ENCODE results near the gene OR1N2. TPM values are rescaled to one million over a fixed set of nuclear protein-coding genes. Genes with fewer than 3 reads are reported as not detected.

The OR1N2 gene, protein sequence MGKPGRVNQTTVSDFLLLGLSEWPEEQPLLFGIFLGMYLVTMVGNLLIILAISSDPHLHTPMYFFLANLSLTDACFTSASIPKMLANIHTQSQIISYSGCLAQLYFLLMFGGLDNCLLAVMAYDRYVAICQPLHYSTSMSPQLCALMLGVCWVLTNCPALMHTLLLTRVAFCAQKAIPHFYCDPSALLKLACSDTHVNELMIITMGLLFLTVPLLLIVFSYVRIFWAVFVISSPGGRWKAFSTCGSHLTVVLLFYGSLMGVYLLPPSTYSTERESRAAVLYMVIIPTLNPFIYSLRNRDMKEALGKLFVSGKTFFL
- not detected for polyA plus RNA-seq (2013, experiment 1 of 2)
- not detected for polyA plus RNA-seq (2013, experiment 2 of 2)

GRCh38 chr9:122552812-122553211 is at the start of gene OR1N2:
OR1N2 (plus strand) TSS chr9:122553112; CDS start chr9:122553212, 100 bp downstream.
- Histone ChIP-seq H3K9ac (ENCODE audit: low read depth, low read length, poor library complexity) (peak within 1 kb of the TSS; percentile 38), H2BK5ac (ENCODE audit: low read length) (no peak within 1 kb of the TSS), H3K9me3 (replicated peaks in 1 of 2; ENCODE audit: control insufficient read depth in 2 of 2, insufficient read depth in 1 of 2, low read depth in 1 of 2, low read length in 2 of 2) (peaks cover 0 to 16% of the 10 kb centered on the region in 2 donors), H3K27me3 (ENCODE audit: control insufficient read depth in 3 of 3, insufficient read depth in 3 of 3, low read depth in 1 of 3, low read length in 3 of 3) (peaks cover 0 to 26% (median 0%) of the 10 kb centered on the region in 3 experiments), H3K27ac (replicated peaks; ENCODE audit: low read length) (no peak within 1 kb of the TSS), H4K91ac (ENCODE audit: low read depth, low read length, poor library complexity) (no peak within 1 kb of the TSS), H3K4me3 (ENCODE audit: low read length in 2 of 2) (peak within 1 kb of the TSS in 1 of 2 donors; percentile 35), H2AK5ac (ENCODE audit: low read depth, low read length) (no peak within 1 kb of the TSS), H3K18ac (ENCODE audit: low read length) (no peak within 1 kb of the TSS), H4K8ac (ENCODE audit: low read depth, low read length) (no peak within 1 kb of the TSS), H3K4me2 (ENCODE audit: insufficient read depth, low read length, poor library complexity, severe bottlenecking) (no peak within 1 kb of the TSS), H3K14ac (ENCODE audit: low read length) (no peak within 1 kb of the TSS), H3K36me3 (replicated peaks in 1 of 2; ENCODE audit: control insufficient read depth in 2 of 2, insufficient read depth in 2 of 2, low read length in 2 of 2) (no peaks in the 10 kb centered on the region), H3K4me1 (ENCODE audit: control insufficient read depth in 2 of 2, insufficient read depth in 1 of 2, low read depth in 1 of 2, low read length in 2 of 2) (no peaks in the 10 kb centered on the region), H2BK15ac (ENCODE audit: low read length) (no peak within 1 kb of the TSS), H3K79me1 (ENCODE audit: low read depth, low read length) (no peaks in the 10 kb centered on the region), H3K4ac (ENCODE audit: low read length) (no peak within 1 kb of the TSS), H2AFZ (ENCODE audit: low read length) (no peak within 1 kb of the TSS), H2BK12ac (ENCODE audit: low read length) (no peak within 1 kb of the TSS), H2BK120ac (ENCODE audit: low read depth, low read length) (no peak within 1 kb of the TSS), H3K23ac (ENCODE audit: low read depth, low read length, poor library complexity) (no peak within 1 kb of the TSS)
- WGBS, 2 donors (ENCODE audit: extremely low coverage in 2 of 2, insufficient read length in 2 of 2, insufficient replicate concordance in 1 of 2), result no CpG with 5 or more reads among the region's 2 CpGs
- no peak for DNase-seq (ENCODE audit: low spot score)

DNA sequence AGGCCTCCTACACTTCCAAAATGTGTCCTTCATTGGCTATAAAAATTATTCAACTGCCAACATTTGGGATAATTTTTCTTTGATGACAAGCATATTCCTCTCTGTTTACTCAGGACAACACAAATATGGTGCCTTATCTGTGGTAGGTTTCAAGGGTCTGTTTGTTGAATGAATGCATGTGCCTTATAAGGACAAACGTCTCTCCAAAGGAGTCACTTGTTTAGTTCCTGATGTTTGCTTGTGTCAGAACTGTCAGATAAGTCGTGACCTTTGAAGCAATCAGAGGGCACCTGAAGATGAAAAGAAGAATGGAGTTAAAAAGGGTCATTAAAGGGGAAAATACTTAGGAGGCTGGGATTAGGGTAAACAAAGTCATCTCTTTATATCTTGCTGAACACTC is 45.9 kb upstream of the OR1N2 start:
- no peak overlapping the region for H3K14ac ChIP-seq (ENCODE audit: low read length)
- no peak overlapping the region for H3K4ac ChIP-seq (ENCODE audit: low read length)
- DNase-seq (ENCODE audit: low spot score), result no peak
- peaks cover 0 to 16% of the 10 kb centered on the region in 2 donors for H3K9me3 ChIP-seq (replicated peaks in 1 of 2; ENCODE audit: control insufficient read depth in 2 of 2, insufficient read depth in 1 of 2, low read depth in 1 of 2, low read length in 2 of 2)
- H2AK5ac ChIP-seq (ENCODE audit: low read depth, low read length), result no peak overlapping the region
- no peak overlapping the region for H4K8ac ChIP-seq (ENCODE audit: low read depth, low read length)
- no peak overlapping the region for H3K4me2 ChIP-seq (ENCODE audit: insufficient read depth, low read length, poor library complexity, severe bottlenecking)
- H2BK15ac ChIP-seq (ENCODE audit: low read length), result no peak overlapping the region
- H2BK120ac ChIP-seq (ENCODE audit: low read depth, low read length), result no peak overlapping the region
- no peak overlapping the region for H2AFZ ChIP-seq (ENCODE audit: low read length)
- H2BK5ac ChIP-seq (ENCODE audit: low read length), result no peak overlapping the region
- H3K9ac ChIP-seq (ENCODE audit: low read depth, low read length, poor library complexity), result no peak overlapping the region
- no peak overlapping the region for H3K23ac ChIP-seq (ENCODE audit: low read depth, low read length, poor library complexity)
- H3K36me3 ChIP-seq (replicated peaks in 1 of 2; ENCODE audit: control insufficient read depth in 2 of 2, insufficient read depth in 2 of 2, low read length in 2 of 2), result no peaks in the 10 kb centered on the region
- no peaks in the 10 kb centered on the region for H3K4me1 ChIP-seq (ENCODE audit: control insufficient read depth in 2 of 2, insufficient read depth in 1 of 2, low read depth in 1 of 2, low read length in 2 of 2)
- H3K79me1 ChIP-seq (ENCODE audit: low read depth, low read length), result no peaks in the 10 kb centered on the region
- no CpG with 5 or more reads among the region's 2 CpGs for WGBS, 2 donors (ENCODE audit: extremely low coverage in 2 of 2, insufficient read length in 2 of 2, insufficient replicate concordance in 1 of 2)
- no peak overlapping the region for H3K27ac ChIP-seq (replicated peaks; ENCODE audit: low read length)
- peaks cover 0 to 10% (median 0%) of the 10 kb centered on the region in 3 experiments for H3K27me3 ChIP-seq (ENCODE audit: control insufficient read depth in 3 of 3, insufficient read depth in 3 of 3, low read depth in 1 of 3, low read length in 3 of 3)
- no peak overlapping the region for H2BK12ac ChIP-seq (ENCODE audit: low read length)
- H3K18ac ChIP-seq (ENCODE audit: low read length), result no peak overlapping the region
- H3K4me3 ChIP-seq (ENCODE audit: low read length in 2 of 2), result no peak overlapping the region
- no peak overlapping the region for H4K91ac ChIP-seq (ENCODE audit: low read depth, low read length, poor library complexity)

DNA sequence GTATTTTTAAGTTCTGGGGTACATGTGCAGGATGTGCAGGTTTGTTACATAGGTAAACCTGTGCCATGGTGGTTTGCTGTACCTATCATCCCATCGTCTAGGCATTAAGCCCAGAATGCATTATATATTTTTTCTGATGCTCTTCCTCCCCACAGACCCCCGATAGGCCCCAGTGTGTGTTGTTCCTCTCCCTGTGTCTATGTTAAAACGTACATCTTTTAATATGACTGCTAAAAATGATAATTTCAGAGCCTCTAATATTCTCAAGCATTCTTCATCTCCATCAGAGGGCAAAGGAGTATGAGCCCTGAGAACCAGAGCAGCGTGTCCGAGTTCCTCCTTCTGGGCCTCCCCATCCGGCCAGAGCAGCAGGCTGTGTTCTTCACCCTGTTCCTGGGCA is 42.4 kb upstream of the OR1N2 start, which contains the start of gene OR1J2:
Gene OR1J2, plus strand, starts transcription at position 301 of the 400 bp plus-strand sequence. Its CDS starts 0 bp downstream, at position 301.
- Histone ChIP-seq H3K27ac (replicated peaks; ENCODE audit: low read length) (no peak within 1 kb of the TSS), H3K4me3 (ENCODE audit: low read length in 2 of 2) (peak within 1 kb of the TSS in 1 of 2 donors; percentile 40), H3K27me3 (ENCODE audit: control insufficient read depth in 3 of 3, insufficient read depth in 3 of 3, low read depth in 1 of 3, low read length in 3 of 3) (peaks cover 0 to 12% (median 0%) of the 10 kb centered on the region in 3 experiments), H3K14ac (ENCODE audit: low read length) (no peak within 1 kb of the TSS), H4K91ac (ENCODE audit: low read depth, low read length, poor library complexity) (no peak within 1 kb of the TSS), H4K8ac (ENCODE audit: low read depth, low read length) (no peak within 1 kb of the TSS), H3K4ac (ENCODE audit: low read length) (no peak within 1 kb of the TSS), H3K4me1 (ENCODE audit: control insufficient read depth in 2 of 2, insufficient read depth in 1 of 2, low read depth in 1 of 2, low read length in 2 of 2) (no peaks in the 10 kb centered on the region), H3K79me1 (ENCODE audit: low read depth, low read length) (no peaks in the 10 kb centered on the region), H3K9ac (ENCODE audit: low read depth, low read length, poor library complexity) (no peak within 1 kb of the TSS), H2AK5ac (ENCODE audit: low read depth, low read length) (no peak within 1 kb of the TSS), H2BK15ac (ENCODE audit: low read length) (no peak within 1 kb of the TSS), H3K18ac (ENCODE audit: low read length) (no peak within 1 kb of the TSS), H3K4me2 (ENCODE audit: insufficient read depth, low read length, poor library complexity, severe bottlenecking) (no peak within 1 kb of the TSS), H2BK5ac (ENCODE audit: low read length) (no peak within 1 kb of the TSS), H3K36me3 (replicated peaks in 1 of 2; ENCODE audit: control insufficient read depth in 2 of 2, insufficient read depth in 2 of 2, low read length in 2 of 2) (no peaks in the 10 kb centered on the region), H2BK12ac (ENCODE audit: low read length) (no peak within 1 kb of the TSS), H3K23ac (ENCODE audit: low read depth, low read length, poor library complexity) (no peak within 1 kb of the TSS), H2AFZ (ENCODE audit: low read length) (no peak within 1 kb of the TSS), H2BK120ac (ENCODE audit: low read depth, low read length) (no peak within 1 kb of the TSS), H3K9me3 (replicated peaks in 1 of 2; ENCODE audit: control insufficient read depth in 2 of 2, insufficient read depth in 1 of 2, low read depth in 1 of 2, low read length in 2 of 2) (peaks cover 0 to 14% of the 10 kb centered on the region in 2 donors)
- WGBS, 2 donors (ENCODE audit: extremely low coverage in 2 of 2, insufficient read length in 2 of 2, insufficient replicate concordance in 1 of 2), result no CpG with 5 or more reads among the region's 6 CpGs
- DNase-seq (ENCODE audit: low spot score), result no peak

- Histone ChIP-seq H2BK120ac (ENCODE audit: low read depth, low read length) (no peak overlapping the region), H3K18ac (ENCODE audit: low read length) (no peak overlapping the region), H2BK12ac (ENCODE audit: low read length) (no peak overlapping the region), H3K4me3 (ENCODE audit: low read length in 2 of 2) (no peak overlapping the region), H3K4ac (ENCODE audit: low read length) (no peak overlapping the region), H2AFZ (ENCODE audit: low read length) (no peak overlapping the region), H3K4me2 (ENCODE audit: insufficient read depth, low read length, poor library complexity, severe bottlenecking) (no peak overlapping the region), H3K9ac (ENCODE audit: low read depth, low read length, poor library complexity) (no peak overlapping the region), H4K8ac (ENCODE audit: low read depth, low read length) (no peak overlapping the region), H4K91ac (ENCODE audit: low read depth, low read length, poor library complexity) (no peak overlapping the region), H3K14ac (ENCODE audit: low read length) (no peak overlapping the region), H3K36me3 (replicated peaks in 1 of 2; ENCODE audit: control insufficient read depth in 2 of 2, insufficient read depth in 2 of 2, low read length in 2 of 2) (no peaks in the 10 kb centered on the region), H3K4me1 (ENCODE audit: control insufficient read depth in 2 of 2, insufficient read depth in 1 of 2, low read depth in 1 of 2, low read length in 2 of 2) (no peaks in the 10 kb centered on the region), H2BK5ac (ENCODE audit: low read length) (no peak overlapping the region), H3K27me3 (ENCODE audit: control insufficient read depth in 3 of 3, insufficient read depth in 3 of 3, low read depth in 1 of 3, low read length in 3 of 3) (peaks cover 0 to 3% (median 0%) of the 10 kb centered on the region in 3 experiments), H2AK5ac (ENCODE audit: low read depth, low read length) (no peak overlapping the region), H2BK15ac (ENCODE audit: low read length) (no peak overlapping the region), H3K79me1 (ENCODE audit: low read depth, low read length) (no peaks in the 10 kb centered on the region), H3K27ac (replicated peaks; ENCODE audit: low read length) (no peak overlapping the region), H3K23ac (ENCODE audit: low read depth, low read length, poor library complexity) (no peak overlapping the region), H3K9me3 (replicated peaks in 1 of 2; ENCODE audit: control insufficient read depth in 2 of 2, insufficient read depth in 1 of 2, low read depth in 1 of 2, low read length in 2 of 2) (peaks cover 0 to 26% of the 10 kb centered on the region in 2 donors)
- no CpG with 5 or more reads among the region's 2 CpGs for WGBS, 2 donors (ENCODE audit: extremely low coverage in 2 of 2, insufficient read length in 2 of 2, insufficient replicate concordance in 1 of 2)
- DNase-seq (ENCODE audit: low spot score), result no peak
Measured at GRCh38 chr9:122518226-122518625, 34.7 kb upstream of the OR1N2 start.

Measured in neuronal stem cell (in vitro differentiated cells).